AG10803 (cell line): ENCODE data around the gene PAXX.

Source experiments
- DNase-seq: peaks from one replicate; pipeline ENCODE4 v3.0.0; 2010; ENCODE audit warnings: low read depth
- H3K4me3 ChIP-seq: 2 replicates; pipeline ENCODE4 v1.5.1; 2011; ENCODE audit warnings: mild to moderate bottlenecking, low read length, control low read depth
- TF ChIP-seq, protein P1 (sequence below): conservative IDR thresholded peaks from 2 replicates; pipeline ENCODE4 v1.5.1; 2011; ENCODE audit warnings: mild to moderate bottlenecking, low read length, control low read depth, inconsistent platforms

PAXX gene

DNA sequence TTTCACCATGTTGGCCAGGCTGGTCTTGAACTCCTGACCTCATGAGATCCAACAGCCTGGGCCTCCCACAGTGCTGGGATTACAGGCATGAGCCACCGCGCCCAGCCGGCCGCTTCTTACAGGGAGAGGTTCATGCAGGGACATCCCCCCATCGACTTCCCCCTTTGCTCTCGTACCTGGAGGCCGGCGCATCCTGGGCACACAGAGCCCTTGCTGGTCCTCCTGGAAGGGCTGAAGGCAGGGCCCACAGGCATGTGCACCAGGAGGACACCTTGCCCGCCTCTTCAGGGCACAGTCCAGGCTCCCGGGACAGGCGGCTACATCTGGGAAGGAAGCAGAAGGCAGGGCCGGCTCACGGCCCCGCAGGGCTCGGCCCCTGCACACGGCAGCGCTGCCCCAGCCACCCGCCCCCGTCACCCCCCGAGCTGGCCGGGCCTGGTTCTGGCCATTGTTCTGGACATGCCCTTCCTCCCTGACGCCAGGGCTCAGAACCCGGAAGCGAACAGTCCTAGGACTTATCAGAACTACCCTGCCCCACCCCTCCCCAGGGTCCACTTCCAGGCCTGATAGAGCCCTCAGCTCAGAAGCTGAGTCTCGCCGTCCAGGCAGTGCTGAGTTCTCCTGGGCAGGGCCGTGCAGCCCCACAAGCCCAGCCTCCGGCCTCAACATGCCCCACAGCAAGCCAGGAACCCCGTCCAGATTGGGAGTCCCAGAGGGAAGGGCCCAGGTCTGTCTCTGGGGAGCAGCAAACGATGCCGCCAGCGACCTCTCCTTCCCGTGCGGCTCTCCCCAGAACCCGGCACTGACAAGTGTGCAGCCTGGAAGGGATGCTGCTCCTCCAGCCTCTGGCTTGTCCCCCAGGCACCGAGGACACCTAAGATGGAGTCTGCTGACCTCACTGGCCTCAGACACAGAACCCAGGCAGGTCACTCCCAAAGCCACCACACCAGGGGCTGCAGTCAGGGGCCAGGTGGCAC, 50.8 kb downstream of the PAXX start:
- TF ChIP-seq, protein P1, sequence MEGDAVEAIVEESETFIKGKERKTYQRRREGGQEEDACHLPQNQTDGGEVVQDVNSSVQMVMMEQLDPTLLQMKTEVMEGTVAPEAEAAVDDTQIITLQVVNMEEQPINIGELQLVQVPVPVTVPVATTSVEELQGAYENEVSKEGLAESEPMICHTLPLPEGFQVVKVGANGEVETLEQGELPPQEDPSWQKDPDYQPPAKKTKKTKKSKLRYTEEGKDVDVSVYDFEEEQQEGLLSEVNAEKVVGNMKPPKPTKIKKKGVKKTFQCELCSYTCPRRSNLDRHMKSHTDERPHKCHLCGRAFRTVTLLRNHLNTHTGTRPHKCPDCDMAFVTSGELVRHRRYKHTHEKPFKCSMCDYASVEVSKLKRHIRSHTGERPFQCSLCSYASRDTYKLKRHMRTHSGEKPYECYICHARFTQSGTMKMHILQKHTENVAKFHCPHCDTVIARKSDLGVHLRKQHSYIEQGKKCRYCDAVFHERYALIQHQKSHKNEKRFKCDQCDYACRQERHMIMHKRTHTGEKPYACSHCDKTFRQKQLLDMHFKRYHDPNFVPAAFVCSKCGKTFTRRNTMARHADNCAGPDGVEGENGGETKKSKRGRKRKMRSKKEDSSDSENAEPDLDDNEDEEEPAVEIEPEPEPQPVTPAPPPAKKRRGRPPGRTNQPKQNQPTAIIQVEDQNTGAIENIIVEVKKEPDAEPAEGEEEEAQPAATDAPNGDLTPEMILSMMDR = no peak
- no peak overlapping the region for H3K4me3 ChIP-seq
- DNase-seq = no peak
